BLaER1 (cell line): ENCODE results near the gene ZP4.
A peak's percentile ranks its signal among the peaks of the same experiment; 100 is the strongest.

ENCODE experiments used
- H3K27ac ChIP-seq: shearing (Covaris generic); formaldehyde crosslinking; 2 replicates; pipeline ENCODE4 v1.8.1; 2022
- H3K27me3 ChIP-seq: shearing (Covaris generic); formaldehyde crosslinking; 2 replicates; pipeline ENCODE4 v1.8.1; 2022
- H3K36me3 ChIP-seq: shearing (Covaris generic); formaldehyde crosslinking; 2 replicates; pipeline ENCODE4 v1.8.1; 2022
- H3K4me1 ChIP-seq: shearing (Covaris generic); formaldehyde crosslinking; 2 replicates; pipeline ENCODE4 v1.8.1; 2022
- H3K4me2 ChIP-seq: shearing (Covaris generic); formaldehyde crosslinking; 2 replicates; pipeline ENCODE4 v1.8.1; 2022
- H3K4me3 ChIP-seq: shearing (Covaris generic); formaldehyde crosslinking; 2 replicates; pipeline ENCODE4 v1.8.1; 2022
- H3K9ac ChIP-seq: shearing (Covaris generic); formaldehyde crosslinking; 2 replicates; pipeline ENCODE4 v1.8.1; 2022
- H3K9me3 ChIP-seq: shearing (Covaris generic); formaldehyde crosslinking; 2 replicates; pipeline ENCODE4 v1.8.1; 2022
- H4K20me1 ChIP-seq: shearing (Covaris generic); formaldehyde crosslinking; 2 replicates; pipeline ENCODE4 v1.8.1; 2022
- Cebpa-rat ChIP-seq: shearing (Covaris generic); IDR thresholded peaks from 2 replicates; pipeline ENCODE4 v1.8.1; 2022

The ZP4 gene

DNA sequence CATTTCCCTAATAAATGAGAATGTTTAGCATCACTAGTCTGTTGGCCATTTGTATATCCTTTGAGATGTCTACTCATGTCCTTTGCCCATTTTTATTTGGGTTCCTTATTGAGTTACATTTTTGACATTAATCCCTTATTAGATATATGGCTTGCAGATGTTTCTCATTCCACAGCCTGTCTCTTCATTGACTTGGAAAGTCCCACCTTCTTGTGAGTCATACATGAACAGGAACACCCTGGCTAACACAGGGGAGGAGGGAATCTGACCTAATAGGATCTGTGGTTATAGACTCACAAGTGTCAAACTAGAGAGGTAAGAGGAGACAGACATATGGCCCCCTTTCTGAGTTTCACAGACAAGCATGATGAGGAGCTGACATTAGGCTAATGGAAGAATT is 11.5 kb downstream of the ZP4 start:
- Histone ChIP-seq H3K4me3 (no peak overlapping the region), H3K4me1 (no peaks in the 10 kb centered on the region), H3K36me3 (no peaks in the 10 kb centered on the region), H3K9me3 (no peaks in the 10 kb centered on the region), H4K20me1 (no peaks in the 10 kb centered on the region), H3K9ac (no peak overlapping the region), H3K4me2 (no peak overlapping the region), H3K27me3 (no peaks in the 10 kb centered on the region), H3K27ac (no peak overlapping the region)
- no peak for TF ChIP-seq Cebpa-rat

DNA sequence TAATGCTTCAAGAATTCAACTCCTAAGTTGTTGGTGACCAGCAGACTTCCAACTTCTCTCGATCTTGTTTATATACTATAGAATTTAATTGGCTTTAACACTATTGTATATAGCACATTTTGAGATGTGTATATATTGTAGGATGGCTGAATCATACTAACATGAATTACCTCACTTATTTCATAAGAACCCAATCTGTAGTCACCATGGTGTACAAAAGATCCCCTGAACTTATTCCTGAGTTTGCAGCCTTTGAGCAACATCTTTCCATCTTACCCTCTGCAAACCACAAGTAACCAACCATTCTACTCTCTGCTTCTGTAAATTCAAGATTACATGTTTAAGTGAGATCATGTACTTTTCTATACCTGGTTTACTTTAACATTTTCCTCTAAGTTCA is 12.3 kb downstream of the ZP4 start:
- no peak for TF ChIP-seq Cebpa-rat
- no peak overlapping the region for H3K9ac ChIP-seq
- H3K36me3 ChIP-seq = no peaks in the 10 kb centered on the region
- H3K4me2 ChIP-seq = no peak overlapping the region
- H3K27ac ChIP-seq = no peak overlapping the region
- no peaks in the 10 kb centered on the region for H3K27me3 ChIP-seq
- no peaks in the 10 kb centered on the region for H3K9me3 ChIP-seq
- no peak overlapping the region for H3K4me3 ChIP-seq
- no peaks in the 10 kb centered on the region for H3K4me1 ChIP-seq
- no peaks in the 10 kb centered on the region for H4K20me1 ChIP-seq

DNA sequence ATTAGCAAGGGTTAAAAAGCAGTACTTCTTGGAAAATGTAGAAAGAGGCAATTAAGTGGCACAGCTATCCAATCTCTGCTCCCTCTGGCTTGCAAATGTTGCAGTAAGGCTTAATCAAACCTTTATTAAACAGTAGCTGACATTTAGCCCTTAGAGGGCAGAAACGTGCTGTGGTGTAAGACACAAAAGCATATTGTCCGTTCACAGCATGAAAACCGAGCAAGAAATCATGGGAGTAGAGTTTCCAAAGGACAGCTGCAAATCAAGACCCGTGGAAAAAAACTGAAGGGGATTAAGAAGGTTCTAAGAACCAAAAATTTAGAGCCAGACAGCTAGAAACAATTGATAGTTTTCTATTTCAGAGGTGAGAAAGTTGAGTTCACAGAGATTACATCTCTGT is 13.1 kb downstream of the ZP4 start:
- Histone ChIP-seq H3K9me3 (no peaks in the 10 kb centered on the region), H3K4me3 (no peak overlapping the region), H3K27ac (no peak overlapping the region), H3K27me3 (no peaks in the 10 kb centered on the region), H3K4me1 (no peaks in the 10 kb centered on the region), H4K20me1 (no peaks in the 10 kb centered on the region), H3K36me3 (no peaks in the 10 kb centered on the region), H3K9ac (no peak overlapping the region), H3K4me2 (no peak overlapping the region)
- no peak for TF ChIP-seq Cebpa-rat

DNA sequence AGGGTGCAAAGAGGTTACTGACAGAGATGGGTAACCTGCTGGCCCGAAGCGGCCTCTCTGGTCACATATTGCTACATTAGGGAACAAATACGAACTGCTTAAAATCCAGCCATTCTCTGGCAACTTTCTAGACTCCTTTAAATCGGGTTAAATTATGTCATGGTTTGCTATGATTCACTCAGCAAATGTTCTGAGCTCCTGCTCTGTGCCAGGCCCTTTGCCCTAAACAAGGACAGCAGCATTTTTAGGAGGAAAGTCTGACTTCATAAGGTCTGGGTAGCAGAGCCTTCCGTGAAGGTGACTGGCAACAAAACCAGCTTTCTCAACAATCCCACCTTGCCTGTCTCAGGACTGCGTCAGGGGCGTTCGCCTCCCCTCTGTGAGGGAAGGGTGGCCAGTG is 15.4 kb downstream of the ZP4 start:
- no peaks in the 10 kb centered on the region for H4K20me1 ChIP-seq
- TF ChIP-seq Cebpa-rat = no peak

DNA sequence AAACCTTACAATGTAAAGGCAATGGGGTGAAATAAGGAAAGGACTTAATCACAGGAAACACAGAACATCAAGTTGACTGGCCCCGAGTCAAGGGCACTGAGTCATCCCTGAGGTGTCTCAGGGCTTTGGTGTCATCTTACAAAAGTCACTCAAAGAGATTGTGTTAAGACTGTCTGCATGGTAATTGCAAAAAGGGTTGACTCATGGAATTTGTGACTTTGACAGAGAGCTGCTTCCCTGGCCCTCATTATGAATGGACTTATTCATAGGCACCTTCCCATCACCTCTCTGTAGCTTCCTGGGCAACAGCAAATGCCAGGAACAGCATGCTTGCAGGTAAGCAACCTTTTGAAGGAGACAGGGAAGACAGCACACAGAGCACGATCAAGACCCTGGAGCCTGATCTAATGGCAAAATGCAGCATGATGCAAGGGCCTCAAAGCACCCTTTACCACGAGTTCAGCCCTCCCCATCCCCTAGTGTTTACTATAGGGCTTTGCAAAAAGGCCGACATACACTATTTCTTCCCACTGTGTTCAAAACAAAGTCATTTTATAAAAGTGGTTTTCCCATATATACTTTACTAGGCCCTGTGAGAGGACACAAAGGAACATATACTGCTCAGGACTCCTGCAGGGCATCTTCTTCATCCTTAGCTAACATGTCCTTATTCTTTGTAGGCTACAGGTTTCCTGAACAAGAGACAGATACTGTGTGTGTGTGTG is 17.1 kb downstream of the ZP4 start:
- no peak for TF ChIP-seq Cebpa-rat
- no peaks in the 10 kb centered on the region for H3K4me1 ChIP-seq
- no peaks in the 10 kb centered on the region for H3K36me3 ChIP-seq
- H3K9ac ChIP-seq = no peak overlapping the region
- no peak overlapping the region for H3K4me3 ChIP-seq
- H4K20me1 ChIP-seq = no peaks in the 10 kb centered on the region
- no peaks in the 10 kb centered on the region for H3K27me3 ChIP-seq
- H3K4me2 ChIP-seq = no peak overlapping the region
- no peak overlapping the region for H3K27ac ChIP-seq
- H3K9me3 ChIP-seq = no peaks in the 10 kb centered on the region

More for the DNA sequence above, 15.4 kb downstream of the ZP4 start:
- Histone ChIP-seq H3K4me2 (no peak overlapping the region), H3K4me1 (no peaks in the 10 kb centered on the region), H3K9ac (no peak overlapping the region), H3K4me3 (no peak overlapping the region), H3K27ac (no peak overlapping the region), H3K36me3 (no peaks in the 10 kb centered on the region), H3K27me3 (no peaks in the 10 kb centered on the region), H3K9me3 (no peaks in the 10 kb centered on the region)

DNA sequence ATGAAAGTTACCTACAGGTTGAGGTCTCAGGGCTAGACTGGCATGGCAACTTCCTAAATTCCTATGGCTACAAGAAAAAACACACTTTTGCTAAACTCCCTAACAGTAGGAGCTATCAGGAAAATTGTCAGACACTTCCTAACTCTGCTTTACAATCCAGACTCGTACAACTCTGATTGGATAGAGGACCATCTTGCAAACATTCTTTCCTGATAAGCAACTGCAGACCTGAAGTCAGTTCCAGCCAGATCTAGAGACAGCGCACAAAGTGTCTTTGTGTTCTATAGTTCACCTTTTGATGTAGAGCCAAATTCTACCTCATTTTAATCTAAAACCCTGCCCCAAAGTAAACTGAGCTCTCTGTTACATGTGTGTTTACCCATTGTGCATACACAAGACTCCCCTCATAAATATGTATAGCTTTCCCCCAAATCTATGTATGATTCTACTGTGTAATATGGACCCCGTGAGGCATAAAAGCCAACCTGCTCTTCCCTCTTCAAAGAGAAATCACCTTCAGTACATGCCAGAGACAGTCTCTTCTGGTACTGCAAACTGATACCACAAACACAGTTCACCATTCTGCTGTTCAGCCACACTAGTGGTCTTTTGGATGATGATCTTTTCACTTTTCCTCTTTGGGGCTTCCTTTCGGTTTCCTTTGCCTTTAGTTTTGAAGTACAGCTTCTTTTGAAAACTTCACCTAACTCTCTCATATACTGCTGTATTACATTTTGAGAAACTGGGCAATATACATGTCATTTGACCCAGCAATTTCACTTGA is 21.7 kb downstream of the ZP4 start:
- no peak overlapping the region for H3K4me3 ChIP-seq
- peaks cover 10% of the 10 kb centered on the region for H3K4me1 ChIP-seq
- H3K4me2 ChIP-seq = no peak overlapping the region
- no peaks in the 10 kb centered on the region for H3K36me3 ChIP-seq
- H4K20me1 ChIP-seq = no peaks in the 10 kb centered on the region
- no peak overlapping the region for H3K9ac ChIP-seq
- H3K9me3 ChIP-seq = no peaks in the 10 kb centered on the region
- no peak for TF ChIP-seq Cebpa-rat
- H3K27me3 ChIP-seq = no peaks in the 10 kb centered on the region
- H3K27ac ChIP-seq = no peak overlapping the region

DNA sequence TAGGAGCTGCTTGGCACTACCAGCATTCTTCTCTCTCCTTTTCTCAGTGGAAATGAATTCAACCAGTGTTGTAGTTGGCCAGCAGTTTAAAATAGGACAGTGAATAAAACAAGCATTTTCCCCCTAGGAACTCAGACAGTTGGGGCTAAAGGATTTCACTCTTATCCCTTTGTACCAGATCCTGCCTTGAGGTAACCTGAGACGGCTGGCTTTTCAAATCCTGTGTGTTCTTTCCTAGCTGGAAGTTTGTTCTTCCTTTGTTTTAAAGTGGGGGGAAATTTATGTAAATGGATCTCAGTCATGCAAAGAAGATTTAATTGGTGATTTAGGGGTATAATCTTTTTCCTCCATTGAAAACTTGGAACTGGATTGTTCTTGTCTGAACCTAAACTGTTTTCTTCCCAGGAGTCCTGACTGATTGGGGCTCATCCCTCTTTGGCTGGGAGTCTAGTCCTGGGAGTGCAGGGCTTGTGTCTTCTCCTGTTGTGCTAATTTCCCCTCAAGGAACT is 23.3 kb downstream of the ZP4 start:
- TF ChIP-seq Cebpa-rat = no peak
- H3K36me3 ChIP-seq = no peaks in the 10 kb centered on the region
- no peak overlapping the region for H3K27ac ChIP-seq
- H3K9me3 ChIP-seq = no peaks in the 10 kb centered on the region
- no peaks in the 10 kb centered on the region for H3K27me3 ChIP-seq
- no peak overlapping the region for H3K4me3 ChIP-seq
- H3K4me2 ChIP-seq = no peak overlapping the region
- no peaks in the 10 kb centered on the region for H4K20me1 ChIP-seq
- H3K9ac ChIP-seq = no peak overlapping the region
- peaks cover 10% of the 10 kb centered on the region for H3K4me1 ChIP-seq

DNA sequence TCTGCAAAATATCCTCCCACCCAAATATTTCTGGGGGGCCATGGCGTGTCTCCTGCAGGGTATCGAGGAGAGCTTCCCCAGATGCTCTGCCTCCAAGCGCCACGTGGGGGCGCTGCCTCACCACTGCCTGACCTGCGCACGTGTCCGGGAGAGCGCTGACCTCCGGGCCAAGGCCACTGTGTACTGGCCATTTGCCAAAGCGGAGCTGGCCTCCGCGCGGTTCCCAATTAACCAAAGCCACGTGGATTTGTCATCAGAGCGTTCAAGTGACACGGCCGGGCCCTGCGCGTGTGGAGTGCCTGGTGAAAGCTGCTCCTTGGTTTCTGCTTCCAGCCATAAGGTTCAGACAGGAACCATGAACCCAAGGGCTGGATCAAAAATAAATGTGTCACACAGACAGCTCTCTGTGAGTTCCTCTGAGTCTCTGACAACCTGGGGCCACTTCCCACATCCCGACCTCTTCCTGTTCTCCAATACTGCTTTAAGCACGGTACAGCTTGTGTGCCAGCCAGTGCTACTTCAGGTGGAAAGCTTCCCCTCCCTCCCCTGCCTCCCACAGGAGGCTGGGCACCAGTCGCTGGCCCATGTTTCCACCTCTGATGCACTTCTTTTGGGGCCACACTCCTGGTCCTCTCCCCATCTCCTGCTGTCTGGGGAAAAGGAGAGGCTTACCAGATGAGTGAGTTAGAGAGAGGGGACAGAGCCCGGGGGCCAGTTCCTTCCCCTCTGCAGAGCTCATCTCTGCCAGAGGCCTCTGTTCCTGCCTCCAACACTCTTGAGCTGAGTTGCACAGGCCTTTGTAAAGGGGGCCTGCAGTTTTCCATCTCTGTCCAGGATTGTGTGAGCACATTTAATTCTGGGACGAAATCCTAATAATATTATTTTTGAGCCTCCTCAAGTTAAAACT is 26.1 kb downstream of the ZP4 start:
- H3K27me3 ChIP-seq = no peaks in the 10 kb centered on the region
- peak overlapping the region; percentile 47 for H3K4me2 ChIP-seq
- H4K20me1 ChIP-seq = no peaks in the 10 kb centered on the region
- peaks cover 10% of the 10 kb centered on the region for H3K4me1 ChIP-seq
- H3K9me3 ChIP-seq = no peaks in the 10 kb centered on the region
- no peak overlapping the region for H3K4me3 ChIP-seq
- TF ChIP-seq Cebpa-rat = no peak
- H3K36me3 ChIP-seq = no peaks in the 10 kb centered on the region
- no peak overlapping the region for H3K27ac ChIP-seq
- no peak overlapping the region for H3K9ac ChIP-seq

DNA sequence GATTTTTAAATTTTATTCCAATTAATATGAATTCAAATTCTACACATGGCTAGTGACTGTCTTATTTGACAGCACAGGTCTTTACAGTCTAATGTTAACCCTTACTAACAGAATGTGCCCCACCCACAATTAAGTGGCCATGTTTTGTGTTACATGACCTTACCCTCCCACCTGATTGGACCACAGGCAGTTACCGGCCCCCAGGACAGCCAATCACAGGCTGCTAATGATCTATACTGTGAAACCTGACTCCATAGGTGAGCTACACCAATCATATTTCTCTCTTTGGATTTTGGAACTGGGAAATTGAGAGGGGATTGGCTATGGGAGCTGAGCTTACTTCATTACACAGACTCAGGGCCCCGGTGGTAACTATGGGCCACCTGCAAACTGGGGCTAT is 27.5 kb downstream of the ZP4 start:
- H3K27me3 ChIP-seq = no peaks in the 10 kb centered on the region
- no peak overlapping the region for H3K27ac ChIP-seq
- no peak overlapping the region for H3K4me2 ChIP-seq
- H3K9me3 ChIP-seq = no peaks in the 10 kb centered on the region
- no peak overlapping the region for H3K4me3 ChIP-seq
- no peaks in the 10 kb centered on the region for H3K36me3 ChIP-seq
- H4K20me1 ChIP-seq = no peaks in the 10 kb centered on the region
- H3K4me1 ChIP-seq = peaks cover 10% of the 10 kb centered on the region
- TF ChIP-seq Cebpa-rat = no peak
- no peak overlapping the region for H3K9ac ChIP-seq

DNA sequence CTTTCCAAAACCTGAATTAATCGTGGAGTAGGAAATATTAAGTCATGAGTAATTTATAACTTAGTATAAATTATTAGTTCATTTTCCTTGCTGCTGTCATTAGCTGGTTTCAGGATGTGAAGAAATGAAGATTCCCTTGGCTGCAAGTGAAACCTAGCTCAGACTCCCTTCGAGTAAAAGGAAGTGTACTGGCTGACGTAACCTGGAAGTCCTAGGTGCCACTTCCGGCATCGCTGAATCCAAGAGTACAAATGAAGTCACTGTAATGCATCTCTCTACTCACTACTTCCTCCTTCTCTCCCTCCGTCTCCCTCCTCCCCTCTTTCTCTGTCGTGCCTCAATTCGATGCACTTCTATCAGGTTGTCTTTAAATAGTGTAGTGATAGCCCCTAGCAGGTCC is 28.8 kb downstream of the ZP4 start:
- Histone ChIP-seq H3K27me3 (no peaks in the 10 kb centered on the region), H3K4me2 (no peak overlapping the region), H3K4me1 (peaks cover 10% of the 10 kb centered on the region), H3K4me3 (no peak overlapping the region), H3K36me3 (no peaks in the 10 kb centered on the region), H3K9ac (no peak overlapping the region), H3K9me3 (no peaks in the 10 kb centered on the region), H4K20me1 (no peaks in the 10 kb centered on the region), H3K27ac (no peak overlapping the region)
- TF ChIP-seq Cebpa-rat = no peak
